ENCODE data around the gene RGP1. TPM values are rescaled to one million over a fixed set of nuclear protein-coding genes. Genes with fewer than 3 reads are reported as not detected.

Gene RGP1
- total RNA-seq, 1 donor, result 17.7 TPM

DNA sequence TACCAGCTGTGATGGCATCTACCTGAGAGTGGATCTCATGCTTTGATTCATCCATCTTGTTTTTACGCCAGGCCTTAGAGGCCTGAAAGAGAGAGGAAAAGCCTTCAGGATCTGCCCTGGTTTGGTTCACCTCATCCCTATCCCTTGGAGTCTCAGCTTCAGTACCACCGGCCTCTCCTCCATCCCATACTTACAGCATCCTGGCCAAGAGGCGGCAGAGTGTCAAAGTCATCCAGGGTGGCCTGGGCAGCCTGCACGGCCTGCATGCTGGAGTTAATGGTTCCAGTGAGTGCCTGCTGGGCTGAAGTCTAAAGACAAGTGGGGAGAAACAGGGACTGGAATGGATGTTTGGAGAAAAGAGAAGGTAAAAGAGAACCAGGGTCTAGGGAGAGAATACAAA lies 29.5 kb upstream of the RGP1 start:
- no peak overlapping the region for H3K4me3 ChIP-seq (ENCODE audit: low read depth, low read length)
- TF ChIP-seq, protein P1, sequence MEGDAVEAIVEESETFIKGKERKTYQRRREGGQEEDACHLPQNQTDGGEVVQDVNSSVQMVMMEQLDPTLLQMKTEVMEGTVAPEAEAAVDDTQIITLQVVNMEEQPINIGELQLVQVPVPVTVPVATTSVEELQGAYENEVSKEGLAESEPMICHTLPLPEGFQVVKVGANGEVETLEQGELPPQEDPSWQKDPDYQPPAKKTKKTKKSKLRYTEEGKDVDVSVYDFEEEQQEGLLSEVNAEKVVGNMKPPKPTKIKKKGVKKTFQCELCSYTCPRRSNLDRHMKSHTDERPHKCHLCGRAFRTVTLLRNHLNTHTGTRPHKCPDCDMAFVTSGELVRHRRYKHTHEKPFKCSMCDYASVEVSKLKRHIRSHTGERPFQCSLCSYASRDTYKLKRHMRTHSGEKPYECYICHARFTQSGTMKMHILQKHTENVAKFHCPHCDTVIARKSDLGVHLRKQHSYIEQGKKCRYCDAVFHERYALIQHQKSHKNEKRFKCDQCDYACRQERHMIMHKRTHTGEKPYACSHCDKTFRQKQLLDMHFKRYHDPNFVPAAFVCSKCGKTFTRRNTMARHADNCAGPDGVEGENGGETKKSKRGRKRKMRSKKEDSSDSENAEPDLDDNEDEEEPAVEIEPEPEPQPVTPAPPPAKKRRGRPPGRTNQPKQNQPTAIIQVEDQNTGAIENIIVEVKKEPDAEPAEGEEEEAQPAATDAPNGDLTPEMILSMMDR (IDR thresholded peaks at IDR 0.05; ENCODE audit: insufficient read depth, low read depth, low read length), result no peak
- DNase-seq (ENCODE audit: low read depth), result no peak

DNA sequence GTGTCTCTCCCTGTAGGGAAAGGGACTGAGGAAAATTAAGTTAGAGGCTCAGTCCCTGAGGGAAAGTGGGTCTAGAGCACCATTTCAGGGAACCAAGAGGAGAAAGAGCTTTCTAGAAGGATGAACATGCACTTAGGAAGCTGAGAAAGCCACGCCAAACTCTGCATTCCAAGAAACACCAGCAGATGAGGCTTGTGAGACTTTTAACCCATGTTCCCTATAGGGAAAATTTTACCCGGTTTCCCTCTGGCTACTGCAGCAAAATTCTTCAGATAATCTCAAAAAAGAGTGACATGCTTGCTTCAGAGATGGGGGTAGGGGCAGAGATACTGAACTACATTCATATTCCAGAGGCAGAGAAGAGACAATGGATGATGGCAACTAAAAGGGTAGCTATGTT lies 25.7 kb upstream of the RGP1 start:
- TF ChIP-seq, protein P1 (IDR thresholded peaks at IDR 0.05; ENCODE audit: insufficient read depth, low read depth, low read length), result no peak
- DNase-seq (ENCODE audit: low read depth), result no peak
- no peak overlapping the region for H3K4me3 ChIP-seq (ENCODE audit: low read depth, low read length)

DNA sequence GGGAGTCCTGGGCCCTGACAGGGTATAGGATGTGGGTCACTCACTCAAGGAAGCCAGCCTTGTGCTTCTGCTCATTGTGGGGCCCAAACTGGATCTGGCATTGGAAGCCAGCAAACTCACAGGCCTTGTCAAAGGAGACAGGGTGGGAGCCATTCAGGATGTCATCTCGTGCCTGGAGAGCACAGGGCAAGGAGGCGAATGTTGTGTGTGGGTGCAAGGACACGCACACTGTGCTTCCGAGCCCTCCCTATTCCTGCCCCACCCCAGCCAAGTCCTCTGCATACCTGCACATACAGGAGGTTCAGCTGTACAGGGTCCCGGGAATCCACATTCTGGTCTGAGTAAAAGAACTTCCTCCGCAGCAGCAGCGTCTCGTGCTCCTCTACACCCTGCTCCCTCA lies 25.2 kb upstream of the RGP1 start:
- H3K4me3 ChIP-seq (ENCODE audit: low read depth, low read length), result no peak overlapping the region
- TF ChIP-seq, protein P1 (IDR thresholded peaks at IDR 0.05; ENCODE audit: insufficient read depth, low read depth, low read length), result no peak
- no peak for DNase-seq (ENCODE audit: low read depth)

DNA sequence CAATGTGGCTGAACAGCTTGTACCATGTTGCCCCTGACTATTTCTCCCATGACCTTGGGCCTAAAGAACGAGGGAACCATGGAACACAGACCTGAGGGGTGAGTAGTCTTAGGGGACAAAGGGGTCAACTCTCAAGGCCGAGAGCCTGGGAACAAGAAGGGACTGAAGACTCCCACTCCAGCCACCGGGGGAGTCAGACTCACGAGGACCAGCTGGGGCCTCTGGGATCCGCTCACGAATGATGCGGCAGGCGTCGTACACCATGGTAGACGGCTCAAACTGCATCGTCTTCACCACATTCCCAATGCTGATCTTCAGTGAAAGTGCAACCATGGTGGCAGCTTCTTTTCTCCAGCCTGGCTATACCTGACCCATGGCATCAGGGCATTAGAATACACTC lies 23.7 kb upstream of the RGP1 start:
- DNase-seq (ENCODE audit: low read depth), result no peak
- TF ChIP-seq, protein P1 (IDR thresholded peaks at IDR 0.05; ENCODE audit: insufficient read depth, low read depth, low read length), result no peak
- no peak overlapping the region for H3K4me3 ChIP-seq (ENCODE audit: low read depth, low read length)

DNA sequence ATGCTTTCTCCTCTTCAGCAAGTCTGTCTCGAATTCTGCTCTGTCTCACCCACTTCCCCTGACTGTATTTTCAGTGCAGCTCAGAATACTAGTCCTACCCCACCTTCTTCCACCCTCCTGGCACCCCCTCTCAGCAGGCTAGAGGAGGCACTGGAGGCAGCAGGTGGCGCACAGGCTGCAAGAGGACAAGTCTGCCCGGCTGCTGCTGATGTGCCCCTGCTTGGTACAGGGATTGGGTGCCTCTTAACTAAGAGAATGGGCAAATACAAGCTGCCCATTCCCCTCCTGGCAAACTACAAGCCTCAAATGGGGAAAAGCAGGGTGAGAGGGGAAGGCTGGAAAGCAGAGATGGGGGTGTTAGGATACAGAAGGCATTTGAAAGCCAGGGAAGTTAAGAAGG lies 22.2 kb upstream of the RGP1 start:
- peak; percentile 42 for DNase-seq (ENCODE audit: low read depth)
- TF ChIP-seq, protein P1 (IDR thresholded peaks at IDR 0.05; ENCODE audit: insufficient read depth, low read depth, low read length), result peak; percentile 29
- H3K4me3 ChIP-seq (ENCODE audit: low read depth, low read length), result peak overlapping the region; percentile 88

DNA sequence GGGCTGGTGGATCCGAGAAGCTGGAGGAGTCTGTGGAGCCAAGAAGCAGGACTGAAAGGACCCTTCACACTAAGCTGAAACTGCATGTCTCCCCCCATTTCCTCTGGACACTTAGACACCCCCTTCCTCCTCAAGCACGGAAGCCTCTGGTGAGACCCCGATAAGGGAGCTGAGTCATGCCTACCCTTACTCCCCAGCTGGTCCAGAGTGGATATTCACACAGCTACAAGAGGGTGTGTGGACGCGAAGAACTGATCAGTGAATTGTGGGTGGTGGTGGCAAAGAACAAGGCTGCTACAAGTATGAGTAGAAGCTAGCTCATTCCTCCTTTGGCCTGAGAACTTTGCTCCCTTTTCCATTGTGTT lies 21.4 kb upstream of the RGP1 start:
- peak overlapping the region; percentile 88 for H3K4me3 ChIP-seq (ENCODE audit: low read depth, low read length)
- TF ChIP-seq, protein P1 (IDR thresholded peaks at IDR 0.05; ENCODE audit: insufficient read depth, low read depth, low read length), result no peak
- no peak for DNase-seq (ENCODE audit: low read depth)
